GM23338 (cell line): Measurements from ENCODE around the gene SUSD1.

Experiments
- CREB1 ChIP-seq: fragments of 250-450 bp; sonication (Bioruptor Pico); IDR thresholded peaks from 2 replicates; pipeline ENCODE4 v1.5.0; 2020; ENCODE audit warnings: low read depth, mild to moderate bottlenecking, moderate library complexity
- CTCF ChIP-seq, 2 experiments: fragments of 200-600 bp in 1 of 2; sonication (generic) in 1 of 2; conservative IDR thresholded peaks; 2 replicates each; pipeline versions ENCODE4 v1.5.1 to v1.6.1; 2016 to 2017; ENCODE audit warnings: antibody characterized with exemption in 2 of 2, low read depth in 2 of 2, mild to moderate bottlenecking in 2 of 2, moderate library complexity in 1 of 2
- EZH2 ChIP-seq: fragments of 200-600 bp; sonication (generic); IDR thresholded peaks from one replicate; pipeline ENCODE4 v1.8.0; 2017; ENCODE audit warnings: antibody characterized with exemption, mild to moderate bottlenecking, low read depth; ENCODE audit not compliant: unreplicated experiment
- EZH2phosphoT487 ChIP-seq: fragments of 200-600 bp; sonication (generic); IDR thresholded peaks from one replicate; pipeline ENCODE4 v1.8.1; 2018; ENCODE audit warnings: antibody characterized with exemption; ENCODE audit not compliant: unreplicated experiment
- JUNB ChIP-seq: IDR thresholded peaks from one replicate; pipeline ENCODE4 v1.6.1; 2016; ENCODE audit warnings: antibody characterized with exemption; ENCODE audit not compliant: unreplicated experiment
- NANOG ChIP-seq: IDR thresholded peaks from 2 replicates; pipeline ENCODE4 v1.6.1; 2016; ENCODE audit warnings: antibody characterized with exemption, borderline replicate concordance
- POLR2AphosphoS5 ChIP-seq: IDR thresholded peaks from 2 replicates; pipeline ENCODE4 v1.6.1; 2016; ENCODE audit warnings: antibody characterized with exemption, low read depth
- STAT1 ChIP-seq: IDR thresholded peaks from one replicate; pipeline ENCODE4 v1.6.1; 2016; ENCODE audit warnings: antibody characterized with exemption; ENCODE audit not compliant: unreplicated experiment
- ZNF114 ChIP-seq: fragments of 250-450 bp; sonication (Bioruptor Pico); IDR thresholded peaks from 2 replicates; pipeline ENCODE4 v1.5.0; 2020; ENCODE audit warnings: mild to moderate bottlenecking, moderate library complexity
- ZNF331 ChIP-seq: fragments of 250-450 bp; sonication (Bioruptor Pico); IDR thresholded peaks from 2 replicates; pipeline ENCODE4 v1.5.0; 2020; ENCODE audit warnings: low read depth, mild to moderate bottlenecking, moderate library complexity
- TF ChIP-seq, protein P1 (sequence below): IDR thresholded peaks from one replicate; pipeline ENCODE4 v1.6.1; 2018; ENCODE audit warnings: antibody characterized with exemption; ENCODE audit not compliant: unreplicated experiment
- TF ChIP-seq, protein P2 (sequence below): IDR thresholded peaks from 2 replicates; pipeline ENCODE4 v1.6.1; 2016; ENCODE audit warnings: antibody characterized with exemption

GRCh38 chr9:112010537-112010936 is 164.6 kb downstream of the SUSD1 start:
- TF ChIP-seq CTCF (conservative IDR thresholded peaks at IDR 0.05; ENCODE audit: low read depth in 2 of 2) = no peak
- no peak for TF ChIP-seq STAT1
- no peak for TF ChIP-seq POLR2AphosphoS5
- no peak for TF ChIP-seq EZH2
- no peak for TF ChIP-seq CREB1 (CRISPR knock-in tag)
- no peak for TF ChIP-seq EZH2phosphoT487
- no peak for TF ChIP-seq ZNF114 (CRISPR knock-in tag)
- no peak for TF ChIP-seq JUNB
- TF ChIP-seq ZNF331 = no peak
- TF ChIP-seq, protein P1, sequence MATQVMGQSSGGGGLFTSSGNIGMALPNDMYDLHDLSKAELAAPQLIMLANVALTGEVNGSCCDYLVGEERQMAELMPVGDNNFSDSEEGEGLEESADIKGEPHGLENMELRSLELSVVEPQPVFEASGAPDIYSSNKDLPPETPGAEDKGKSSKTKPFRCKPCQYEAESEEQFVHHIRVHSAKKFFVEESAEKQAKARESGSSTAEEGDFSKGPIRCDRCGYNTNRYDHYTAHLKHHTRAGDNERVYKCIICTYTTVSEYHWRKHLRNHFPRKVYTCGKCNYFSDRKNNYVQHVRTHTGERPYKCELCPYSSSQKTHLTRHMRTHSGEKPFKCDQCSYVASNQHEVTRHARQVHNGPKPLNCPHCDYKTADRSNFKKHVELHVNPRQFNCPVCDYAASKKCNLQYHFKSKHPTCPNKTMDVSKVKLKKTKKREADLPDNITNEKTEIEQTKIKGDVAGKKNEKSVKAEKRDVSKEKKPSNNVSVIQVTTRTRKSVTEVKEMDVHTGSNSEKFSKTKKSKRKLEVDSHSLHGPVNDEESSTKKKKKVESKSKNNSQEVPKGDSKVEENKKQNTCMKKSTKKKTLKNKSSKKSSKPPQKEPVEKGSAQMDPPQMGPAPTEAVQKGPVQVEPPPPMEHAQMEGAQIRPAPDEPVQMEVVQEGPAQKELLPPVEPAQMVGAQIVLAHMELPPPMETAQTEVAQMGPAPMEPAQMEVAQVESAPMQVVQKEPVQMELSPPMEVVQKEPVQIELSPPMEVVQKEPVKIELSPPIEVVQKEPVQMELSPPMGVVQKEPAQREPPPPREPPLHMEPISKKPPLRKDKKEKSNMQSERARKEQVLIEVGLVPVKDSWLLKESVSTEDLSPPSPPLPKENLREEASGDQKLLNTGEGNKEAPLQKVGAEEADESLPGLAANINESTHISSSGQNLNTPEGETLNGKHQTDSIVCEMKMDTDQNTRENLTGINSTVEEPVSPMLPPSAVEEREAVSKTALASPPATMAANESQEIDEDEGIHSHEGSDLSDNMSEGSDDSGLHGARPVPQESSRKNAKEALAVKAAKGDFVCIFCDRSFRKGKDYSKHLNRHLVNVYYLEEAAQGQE = no peak
- TF ChIP-seq, protein P2, sequence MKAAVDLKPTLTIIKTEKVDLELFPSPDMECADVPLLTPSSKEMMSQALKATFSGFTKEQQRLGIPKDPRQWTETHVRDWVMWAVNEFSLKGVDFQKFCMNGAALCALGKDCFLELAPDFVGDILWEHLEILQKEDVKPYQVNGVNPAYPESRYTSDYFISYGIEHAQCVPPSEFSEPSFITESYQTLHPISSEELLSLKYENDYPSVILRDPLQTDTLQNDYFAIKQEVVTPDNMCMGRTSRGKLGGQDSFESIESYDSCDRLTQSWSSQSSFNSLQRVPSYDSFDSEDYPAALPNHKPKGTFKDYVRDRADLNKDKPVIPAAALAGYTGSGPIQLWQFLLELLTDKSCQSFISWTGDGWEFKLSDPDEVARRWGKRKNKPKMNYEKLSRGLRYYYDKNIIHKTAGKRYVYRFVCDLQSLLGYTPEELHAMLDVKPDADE = no peak
- no peak for TF ChIP-seq NANOG
